K562 (cell line): ENCODE results near the gene GIMAP8. TPM values are rescaled to one million over a fixed set of nuclear protein-coding genes. Genes with fewer than 3 reads are reported as not detected.
A peak's percentile ranks its signal among the peaks of the same experiment; 100 is the strongest.

Experiments
- CSDE1 ChIP-seq, 2 experiments: fragments of 450-650 bp; IDR thresholded peaks; 2 replicates each; pipeline ENCODE4 v1.6.1; 2016; ENCODE audit warnings: mild to moderate bottlenecking in 1 of 2
- DNMT1 ChIP-seq: fragments of 450-650 bp; IDR thresholded peaks from 2 replicates; pipeline ENCODE4 v1.6.1; 2016; ENCODE audit warnings: antibody characterized with exemption, mild to moderate bottlenecking
- EP400 ChIP-seq: fragments of 450-650 bp; IDR thresholded peaks from 2 replicates; pipeline ENCODE4 v1.6.1; 2017; ENCODE audit warnings: antibody characterized with exemption, mild to moderate bottlenecking, moderate library complexity
- ETS1 ChIP-seq: conservative IDR thresholded peaks from 2 replicates; pipeline ENCODE4 v1.6.1; 2011; ENCODE audit warnings: low read depth, mild to moderate bottlenecking, low read length; ENCODE audit not compliant: control insufficient read depth
- EZH2 ChIP-seq: IDR thresholded peaks from 2 replicates; pipeline ENCODE4 v1.6.1; 2012; ENCODE audit warnings: low read depth, mild to moderate bottlenecking, inconsistent platforms, low read length, borderline replicate concordance
- IRF9 ChIP-seq: fragments of 450-650 bp; IDR thresholded peaks from 2 replicates; pipeline ENCODE4 v1.6.1; 2016; ENCODE audit warnings: missing biosample characterization, missing genetic modification characterization
- MECOM ChIP-seq: fragments of 250-450 bp; sonication (Bioruptor Pico); IDR thresholded peaks from 2 replicates; pipeline ENCODE4 v1.8.0; 2022; ENCODE audit warnings: inconsistent platforms
- MEF2A ChIP-seq: IDR thresholded peaks from 2 replicates; pipeline ENCODE4 v1.6.1; 2011; ENCODE audit warnings: low read depth, mild to moderate bottlenecking, low read length, moderate library complexity; ENCODE audit not compliant: control insufficient read depth
- NCOA4 ChIP-seq: fragments of 450-650 bp; IDR thresholded peaks from 2 replicates; pipeline ENCODE4 v1.6.1; 2018; ENCODE audit warnings: mild to moderate bottlenecking; ENCODE audit not compliant: partially characterized antibody
- OTX1 ChIP-seq: fragments of 450-650 bp; formaldehyde crosslinking; IDR thresholded peaks from 2 replicates; pipeline ENCODE4 v1.4.0; 2022; ENCODE audit warnings: mild to moderate bottlenecking
- PBX2 ChIP-seq, 2 experiments: IDR thresholded peaks in 1 of 2; conservative IDR thresholded peaks in 1 of 2; 2 replicates each; pipeline ENCODE4 v1.6.1; 2016; ENCODE audit warnings: low read depth in 2 of 2, mild to moderate bottlenecking in 1 of 2, missing compliant biosample characterization in 1 of 2, missing genetic modification characterization in 1 of 2, moderate library complexity in 1 of 2
- ZHX1 ChIP-seq: fragments of 150-350 bp; conservative IDR thresholded peaks from 2 replicates; pipeline ENCODE4 v1.6.1; 2014; ENCODE audit warnings: low read length
- ZNF197 ChIP-seq: fragments of 200-800 bp; sonication (Bioruptor generic); IDR thresholded peaks from 2 replicates; pipeline ENCODE4 v1.6.1; 2016; ENCODE audit warnings: low read depth, missing genetic modification characterization, missing compliant biosample characterization
- ZNF830 ChIP-seq: fragments of 250-450 bp; sonication (Bioruptor Pico); IDR thresholded peaks from 2 replicates; pipeline ENCODE4 v1.5.0; 2021; ENCODE audit warnings: mild to moderate bottlenecking
- polyA plus RNA-seq, 8 experiments: library from polyadenylated mRNA; depleted of rRNA in 4 of 8; stranded (reverse) in 5 of 8; unstranded in 3 of 8; fragments of >200 nt; fragmentation: Nextera tagmentation in 2 of 8; fragmentation: Illumina TruSeq in 1 of 8; extraction: Ambion mirVana in 2 of 8; extraction: Trizol in 1 of 8; gene quantifications; 2 replicates each; pipeline versions ENCODE4 v1.2.1 to v1.2.3, GENCODE V29; 2011 to 2014; ENCODE audit warnings: inconsistent platforms in 1 of 8, missing spikeins in 1 of 8
- total RNA-seq, 7 experiments: library from RNA; depleted of rRNA in 6 of 7; stranded (reverse); fragments of >200 nt in 6 of 7; fragmentation: Illumina TruSeq in 2 of 7; extraction: Trizol in 2 of 7; gene quantifications; 2 replicates each; pipeline versions ENCODE4 v1.2.1 to v1.2.3, GENCODE V29; 2011 to 2021; ENCODE audit warnings: low replicate concordance in 1 of 7

Gene GIMAP8
- total and polyA plus RNA-seq, 9 of the 15 experiments (the other 6 are each of a cell fraction or from before 2014, with no cell fraction given): not detected

GRCh38 chr7:150431839-150432658 is 18.4 kb upstream of the GIMAP8 start (continued):
- TF ChIP-seq NCOA4 (no peak), DNMT1 (0 out of 2 replicates have a peak, but pooled peaks have one; percentile 20), CSDE1 (IDR thresholded peaks at IDR 0.05) (no peak), EP400 (peak; percentile 57), ZNF197 (CRISPR knock-in tag) (0 out of 2 replicates have a peak, but pooled peaks have one; percentile 69), IRF9 (peak; percentile 78), PBX2 (CRISPR knock-in tag; IDR thresholded peaks at IDR 0.05; ENCODE audit: low read depth) (no peak), PBX2 (tag; conservative IDR thresholded peaks at IDR 0.05; ENCODE audit: low read depth) (0 out of 2 replicates have a peak, but pooled peaks have one; percentile 45), ZHX1 (no peak), EZH2 (no peak), MECOM (peak; percentile 68), MEF2A (no peak), ZNF830 (CRISPR knock-in tag) (peak; percentile 12; the same call in 1 of the 2 replicates), OTX1 (peak; percentile 66), ETS1 (no peak)
